ENCODE data around the gene CREB3L2.

Gene CREB3L2

GRCh38 chr7:137942484-137943115, 59.3 kb downstream of the CREB3L2 start:
- DNase-seq (ENCODE audit: extremely low read depth, low read depth), result no peak
- no peak for TF ChIP-seq CTCF (IDR thresholded peaks at IDR 0.05; ENCODE audit: low read depth, low read length)

- no peak for TF ChIP-seq CTCF (IDR thresholded peaks at IDR 0.05; ENCODE audit: low read depth, low read length)
- no peak for DNase-seq (ENCODE audit: extremely low read depth, low read depth)
These were observed 61.0 kb downstream of the CREB3L2 start for GRCh38 chr7:137940656-137941518.

GRCh38 chr7:137940218-137940617, 61.7 kb downstream of the CREB3L2 start:
- DNase-seq (ENCODE audit: extremely low read depth, low read depth), result no peak
- no peak for TF ChIP-seq CTCF (IDR thresholded peaks at IDR 0.05; ENCODE audit: low read depth, low read length)

GRCh38 chr7:137937202-137937560, 64.7 kb downstream of the CREB3L2 start:
- DNase-seq (ENCODE audit: extremely low read depth, low read depth), result no peak
- no peak for TF ChIP-seq CTCF (IDR thresholded peaks at IDR 0.05; ENCODE audit: low read depth, low read length)

DNA sequence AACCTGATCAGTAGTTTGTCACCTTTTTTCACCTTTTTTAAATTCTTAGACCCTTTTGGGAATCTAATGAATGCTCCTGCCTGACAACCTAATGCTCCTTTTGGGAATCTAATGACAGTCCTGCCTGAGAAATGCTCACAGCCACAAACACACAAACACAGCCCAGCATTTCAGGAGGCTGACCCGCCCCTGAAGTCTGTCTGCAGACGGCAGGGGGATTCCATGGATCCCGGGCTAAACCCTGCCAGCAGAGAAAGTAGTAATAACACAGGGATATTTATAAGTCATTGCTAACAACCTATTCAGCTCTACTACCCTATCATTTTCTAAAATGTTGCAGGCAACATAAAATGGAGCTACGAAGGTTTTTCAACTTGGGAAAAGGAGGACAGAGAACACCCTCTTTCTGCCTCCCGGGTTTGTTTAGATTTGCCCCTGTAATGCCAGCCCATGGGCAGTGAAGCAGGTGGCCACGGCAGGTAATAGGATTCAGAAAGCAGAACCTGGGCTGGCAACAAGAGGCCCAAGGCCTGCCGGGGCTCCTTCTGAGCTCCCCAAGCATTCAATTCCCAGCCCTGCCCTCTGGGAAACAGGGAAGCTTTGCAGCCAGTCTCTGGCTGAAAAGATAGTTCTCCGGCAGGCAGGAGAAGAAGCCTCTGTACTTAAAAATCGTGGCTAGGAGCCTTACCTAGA, 65.2 kb downstream of the CREB3L2 start:
- DNase-seq (ENCODE audit: extremely low read depth, low read depth), result no peak
- TF ChIP-seq CTCF (IDR thresholded peaks at IDR 0.05; ENCODE audit: low read depth, low read length), result no peak

DNA sequence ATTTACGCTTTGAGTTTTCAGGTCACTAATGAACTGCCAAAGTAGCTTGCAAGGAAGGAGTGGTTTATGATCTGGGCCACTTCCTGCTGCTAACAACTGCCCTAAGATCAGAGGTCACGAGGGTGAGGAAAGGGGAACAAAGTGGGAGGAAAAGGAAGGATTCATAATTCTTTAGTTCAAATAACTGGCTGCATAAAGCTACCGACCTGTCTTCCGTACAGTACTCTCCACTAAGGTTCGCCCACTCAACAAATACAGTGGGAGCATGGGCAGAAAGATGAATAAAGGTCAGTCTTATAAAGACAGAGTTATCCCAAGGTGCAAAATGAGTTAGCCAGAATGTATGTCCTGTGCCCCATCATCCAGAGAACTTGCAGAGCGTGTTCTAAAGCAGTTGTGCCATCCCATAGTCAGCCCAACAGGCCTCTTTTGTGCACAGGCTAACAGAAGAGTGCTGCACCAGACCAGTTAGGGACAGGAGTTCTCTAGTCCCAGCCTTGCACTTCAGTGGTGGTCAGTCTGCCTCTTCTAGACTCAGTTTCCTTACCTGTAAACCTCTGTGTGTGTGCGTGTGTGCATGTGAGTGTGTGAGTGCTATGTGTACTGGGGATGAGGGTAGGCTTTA, 65.9 kb downstream of the CREB3L2 start:
- no peak for DNase-seq (ENCODE audit: extremely low read depth, low read depth)
- no peak for TF ChIP-seq CTCF (IDR thresholded peaks at IDR 0.05; ENCODE audit: low read depth, low read length)
